GM12878 (cell line): ENCODE results near the gene ATN1. TPM values are rescaled to one million over a fixed set of nuclear protein-coding genes. Genes with fewer than 3 reads are reported as not detected.

ENCODE experiments used
- BACH1 ChIP-seq: fragments of 450-650 bp; IDR thresholded peaks from 2 replicates; pipeline ENCODE4 v1.6.1; 2017; ENCODE audit warnings: mild to moderate bottlenecking, borderline replicate concordance
- BMI1 ChIP-seq: fragments of 450-650 bp; IDR thresholded peaks from 2 replicates; pipeline ENCODE4 v1.6.1; 2016; ENCODE audit warnings: mild to moderate bottlenecking, moderate library complexity, borderline replicate concordance
- CHD2 ChIP-seq: IDR thresholded peaks from 2 replicates; pipeline ENCODE4 v1.6.1; 2011; ENCODE audit warnings: low read depth, low read length, improper control_type of control experiment, borderline replicate concordance
- CTCF ChIP-seq, 3 experiments: IDR thresholded peaks in 2 of 3; conservative IDR thresholded peaks in 1 of 3; 2 replicates each; pipeline ENCODE4 v1.5.1; 2011; ENCODE audit warnings: low read depth in 3 of 3, low read length in 3 of 3, mild to moderate bottlenecking in 3 of 3, control low read depth in 2 of 3, moderate library complexity in 2 of 3, inconsistent platforms in 1 of 3, mixed read lengths in 1 of 3; ENCODE audit not compliant: control insufficient read depth in 2 of 3, insufficient read depth in 1 of 3; ENCODE audit errors: extremely low read depth in 1 of 3
- ELK1 ChIP-seq: IDR thresholded peaks from 2 replicates; pipeline ENCODE4 v1.6.1; 2012; ENCODE audit warnings: low read depth, low read length, improper control_type of control experiment
- MLLT1 ChIP-seq: fragments of 450-650 bp; IDR thresholded peaks from 2 replicates; pipeline ENCODE4 v1.6.1; 2016; ENCODE audit warnings: mild to moderate bottlenecking
- NFYA ChIP-seq: IDR thresholded peaks from 2 replicates; pipeline ENCODE4 v1.6.1; 2011; ENCODE audit warnings: low read depth, mild to moderate bottlenecking, low read length, improper control_type of control experiment, borderline replicate concordance
- NR2C2 ChIP-seq: IDR thresholded peaks from 2 replicates; pipeline ENCODE4 v1.6.1; 2011; ENCODE audit warnings: borderline replicate concordance, low read depth; ENCODE audit not compliant: control insufficient read depth, insufficient read length
- NR2F1 ChIP-seq: fragments of 450-650 bp; conservative IDR thresholded peaks from 2 replicates; pipeline ENCODE4 v1.6.1; 2017; ENCODE audit warnings: mild to moderate bottlenecking
- PAX8 ChIP-seq: fragments of 450-650 bp; IDR thresholded peaks from 2 replicates; pipeline ENCODE4 v1.6.1; 2017; ENCODE audit warnings: mild to moderate bottlenecking, moderate library complexity
- POLR2AphosphoS2 ChIP-seq: IDR thresholded peaks from 2 replicates; pipeline ENCODE4 v1.6.1; 2011; ENCODE audit warnings: low read depth, mild to moderate bottlenecking, low read length, improper control_type of control experiment, moderate library complexity
- REST ChIP-seq: IDR thresholded peaks from 2 replicates; pipeline ENCODE4 v1.6.1; 2012; ENCODE audit warnings: mild to moderate bottlenecking, low read depth, low read length
- SMARCA5 ChIP-seq: fragments of 450-650 bp; IDR thresholded peaks from 2 replicates; pipeline ENCODE4 v1.6.1; 2017; ENCODE audit warnings: mild to moderate bottlenecking
- TCF3 ChIP-seq: IDR thresholded peaks from 2 replicates; pipeline ENCODE4 v1.6.1; 2012; ENCODE audit warnings: low read depth, mild to moderate bottlenecking, low read length, borderline replicate concordance; ENCODE audit not compliant: insufficient read depth
- TCF7 ChIP-seq: IDR thresholded peaks from 2 replicates; pipeline ENCODE4 v1.6.1; 2014; ENCODE audit warnings: antibody characterized with exemption, borderline replicate concordance
- ZBTB11 ChIP-seq: fragments of 450-650 bp; formaldehyde crosslinking; IDR thresholded peaks from 2 replicates; pipeline ENCODE4 v1.5.0; 2022; ENCODE audit warnings: mild to moderate bottlenecking, missing genetic modification characterization
- ZNF207 ChIP-seq: fragments of 450-650 bp; IDR thresholded peaks from 2 replicates; pipeline ENCODE4 v1.6.1; 2014; ENCODE audit warnings: antibody characterized with exemption, mild to moderate bottlenecking, borderline replicate concordance
- polyA plus RNA-seq, 11 experiments: library from polyadenylated mRNA; depleted of rRNA in 4 of 11; unstranded in 6 of 11; stranded (reverse) in 5 of 11; fragments of >200 nt; fragmentation: Nextera tagmentation in 4 of 11; fragmentation: Illumina TruSeq in 1 of 11; extraction: Ambion mirVana in 4 of 11; extraction: Trizol in 1 of 11; gene quantifications; 1 replicate in 1 of 11; 2 replicates in 10 of 11; pipeline versions ENCODE4 v1.2.1 to v1.2.3, GENCODE V29; 2011 to 2016; ENCODE audit warnings: inconsistent platforms in 2 of 11, missing spikeins in 2 of 11, low read depth in 1 of 11
- total RNA-seq, 4 experiments: library from RNA; depleted of rRNA in 3 of 4; stranded (reverse); fragments of >200 nt in 3 of 4; fragmentation: Illumina TruSeq in 1 of 4; extraction: Trizol in 1 of 4; gene quantifications; 2 replicates each; pipeline versions ENCODE4 v1.2.1 to v1.2.3, GENCODE V29; 2013 to 2021

ATN1 gene
- total and polyA plus RNA-seq, 10 of the 15 experiments (the other 5 are each of a cell fraction or from before 2014, with no cell fraction given): 0.08 to 44.5 (median 5.0) TPM

- TF ChIP-seq ZNF207 (0 out of 2 replicates have a peak, but pooled peaks have one; percentile 41), TCF7 (no peak), CTCF (IDR thresholded peaks at IDR 0.05 in 2 of 3, conservative IDR thresholded peaks at IDR 0.05 in 1 of 3; ENCODE audit: control insufficient read depth in 2 of 3, extremely low read depth in 1 of 3, insufficient read depth in 1 of 3, low read depth in 3 of 3, low read length in 3 of 3) (peak; percentile 85 to 99 (median 95); a peak in 5 of 6 replicates), NR2C2 (no peak), NR2F1 (peak; percentile 43; the same call in 1 of the 2 replicates), ZBTB11 (CRISPR knock-in tag) (no peak; the same call in 1 of the 2 replicates), BMI1 (no peak), BACH1 (no peak; the same call in 1 of the 2 replicates), REST (no peak), ELK1 (peak; percentile 96), POLR2AphosphoS2 (no peak), CHD2 (no peak), PAX8 (no peak), MLLT1 (peak; percentile 54; the same call in 1 of the 2 replicates), SMARCA5 (peak; percentile 72), NFYA (no peak), TCF3 (peak; percentile 10; the same call in 1 of the 2 replicates)
Measured at GRCh38 chr12:6944381-6945186, 16.8 kb downstream of the ATN1 start (continued).
